ENCODE data around the gene BUD31.

The BUD31 gene

GRCh38 chr7:99438573-99439480, 30.1 kb downstream of the BUD31 start, which contains the start of the genes CPSF4 and PTCD1:
CPSF4 (plus strand) TSS chr7:99438943; CDS start chr7:99439083, 140 bp downstream.
PTCD1 (minus strand) TSS chr7:99438798; CDS start chr7:99435242, 3,556 bp downstream.
- DNase-seq: peak; percentile 89

- DNase-seq: no peak
Observed at GRCh38 chr7:99440195-99440594, 31.4 kb downstream of the BUD31 start.

GRCh38 chr7:99446096-99446495, 37.3 kb downstream of the BUD31 start:
- DNase-seq: no peak

- no peak for DNase-seq
Observed at GRCh38 chr7:99447943-99448342, 39.2 kb downstream of the BUD31 start.

- DNase-seq: no peak
Observed at GRCh38 chr7:99448855-99449254, 40.1 kb downstream of the BUD31 start.

- DNase-seq: no peak
Observed at GRCh38 chr7:99449326-99449725, 40.6 kb downstream of the BUD31 start.

- DNase-seq: no peak
Observed at GRCh38 chr7:99451936-99452335, 43.2 kb downstream of the BUD31 start.

GRCh38 chr7:99452541-99452940, 43.8 kb downstream of the BUD31 start:
- DNase-seq: no peak

GRCh38 chr7:99453105-99453504, 44.3 kb downstream of the BUD31 start:
- DNase-seq: no peak

- no peak for DNase-seq
Observed at GRCh38 chr7:99455874-99456273, 47.1 kb downstream of the BUD31 start.

- DNase-seq: no peak
Observed at GRCh38 chr7:99456288-99456687, 47.5 kb downstream of the BUD31 start.

GRCh38 chr7:99457050-99457649, 48.4 kb downstream of the BUD31 start:
- DNase-seq: no peak

GRCh38 chr7:99457650-99458493, 49.1 kb downstream of the BUD31 start:
- DNase-seq: no peak

- DNase-seq: no peak
Observed at GRCh38 chr7:99459087-99459486, 50.3 kb downstream of the BUD31 start.

- DNase-seq: no peak
Observed at GRCh38 chr7:99460651-99461050, 51.9 kb downstream of the BUD31 start.

GRCh38 chr7:99461221-99461620, 52.5 kb downstream of the BUD31 start:
- DNase-seq: no peak

- DNase-seq: no peak
Observed at GRCh38 chr7:99465421-99465768, 56.6 kb downstream of the BUD31 start.

- DNase-seq: no peak
Observed at GRCh38 chr7:99468336-99468918, 59.7 kb downstream of the BUD31 start.

Data from NCI-H1105 (cell line).